ENCODE measurements around the gene USP28.

- TF ChIP-seq, protein P1, sequence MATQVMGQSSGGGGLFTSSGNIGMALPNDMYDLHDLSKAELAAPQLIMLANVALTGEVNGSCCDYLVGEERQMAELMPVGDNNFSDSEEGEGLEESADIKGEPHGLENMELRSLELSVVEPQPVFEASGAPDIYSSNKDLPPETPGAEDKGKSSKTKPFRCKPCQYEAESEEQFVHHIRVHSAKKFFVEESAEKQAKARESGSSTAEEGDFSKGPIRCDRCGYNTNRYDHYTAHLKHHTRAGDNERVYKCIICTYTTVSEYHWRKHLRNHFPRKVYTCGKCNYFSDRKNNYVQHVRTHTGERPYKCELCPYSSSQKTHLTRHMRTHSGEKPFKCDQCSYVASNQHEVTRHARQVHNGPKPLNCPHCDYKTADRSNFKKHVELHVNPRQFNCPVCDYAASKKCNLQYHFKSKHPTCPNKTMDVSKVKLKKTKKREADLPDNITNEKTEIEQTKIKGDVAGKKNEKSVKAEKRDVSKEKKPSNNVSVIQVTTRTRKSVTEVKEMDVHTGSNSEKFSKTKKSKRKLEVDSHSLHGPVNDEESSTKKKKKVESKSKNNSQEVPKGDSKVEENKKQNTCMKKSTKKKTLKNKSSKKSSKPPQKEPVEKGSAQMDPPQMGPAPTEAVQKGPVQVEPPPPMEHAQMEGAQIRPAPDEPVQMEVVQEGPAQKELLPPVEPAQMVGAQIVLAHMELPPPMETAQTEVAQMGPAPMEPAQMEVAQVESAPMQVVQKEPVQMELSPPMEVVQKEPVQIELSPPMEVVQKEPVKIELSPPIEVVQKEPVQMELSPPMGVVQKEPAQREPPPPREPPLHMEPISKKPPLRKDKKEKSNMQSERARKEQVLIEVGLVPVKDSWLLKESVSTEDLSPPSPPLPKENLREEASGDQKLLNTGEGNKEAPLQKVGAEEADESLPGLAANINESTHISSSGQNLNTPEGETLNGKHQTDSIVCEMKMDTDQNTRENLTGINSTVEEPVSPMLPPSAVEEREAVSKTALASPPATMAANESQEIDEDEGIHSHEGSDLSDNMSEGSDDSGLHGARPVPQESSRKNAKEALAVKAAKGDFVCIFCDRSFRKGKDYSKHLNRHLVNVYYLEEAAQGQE (IDR thresholded peaks at IDR 0.05; ENCODE audit: insufficient replicate concordance, low read depth), result no peak
- no peak for TF ChIP-seq CTCF (IDR thresholded peaks at IDR 0.05; ENCODE audit: insufficient read depth, low read length)
- TF ChIP-seq GABPA (IDR thresholded peaks at IDR 0.05; ENCODE audit: low read depth), result no peak
These were observed 31.1 kb upstream of the USP28 start for GRCh38 chr11:113906516-113906915.

All from HL-60 (cell line).